T-helper 1 cell treated with Interleukin-12 subunit alpha and Interleukin-12 subunit beta and Interleukin-4 antibody, amounts not matched to agents 30 μg/mL and 1 μg/mL, for 36 hours (primary cell): ENCODE data around the gene ARID3A.
A peak's percentile ranks its signal among the peaks of the same experiment; 100 is the strongest.

Experiments used
- H3K27ac Mint-ChIP-seq: one replicate; pipeline ENCODE4 v1.8.0; 2021; ENCODE audit warnings: mild to moderate bottlenecking, mixed read lengths
- H3K27me3 Mint-ChIP-seq: one replicate; pipeline ENCODE4 v1.8.0; 2021; ENCODE audit warnings: low read depth, mixed read lengths
- H3K36me3 Mint-ChIP-seq: one replicate; pipeline ENCODE4 v1.8.0; 2021; ENCODE audit warnings: low read depth, mixed read lengths
- H3K4me1 Mint-ChIP-seq: one replicate; pipeline ENCODE4 v1.8.0; 2021; ENCODE audit warnings: low read depth, mixed read lengths
- H3K4me3 Mint-ChIP-seq: one replicate; pipeline ENCODE4 v1.8.0; 2021; ENCODE audit warnings: mild to moderate bottlenecking, moderate library complexity, mixed read lengths
- H3K9me3 Mint-ChIP-seq: one replicate; pipeline ENCODE4 v1.8.0; 2021; ENCODE audit warnings: mixed read lengths

Gene ARID3A

DNA sequence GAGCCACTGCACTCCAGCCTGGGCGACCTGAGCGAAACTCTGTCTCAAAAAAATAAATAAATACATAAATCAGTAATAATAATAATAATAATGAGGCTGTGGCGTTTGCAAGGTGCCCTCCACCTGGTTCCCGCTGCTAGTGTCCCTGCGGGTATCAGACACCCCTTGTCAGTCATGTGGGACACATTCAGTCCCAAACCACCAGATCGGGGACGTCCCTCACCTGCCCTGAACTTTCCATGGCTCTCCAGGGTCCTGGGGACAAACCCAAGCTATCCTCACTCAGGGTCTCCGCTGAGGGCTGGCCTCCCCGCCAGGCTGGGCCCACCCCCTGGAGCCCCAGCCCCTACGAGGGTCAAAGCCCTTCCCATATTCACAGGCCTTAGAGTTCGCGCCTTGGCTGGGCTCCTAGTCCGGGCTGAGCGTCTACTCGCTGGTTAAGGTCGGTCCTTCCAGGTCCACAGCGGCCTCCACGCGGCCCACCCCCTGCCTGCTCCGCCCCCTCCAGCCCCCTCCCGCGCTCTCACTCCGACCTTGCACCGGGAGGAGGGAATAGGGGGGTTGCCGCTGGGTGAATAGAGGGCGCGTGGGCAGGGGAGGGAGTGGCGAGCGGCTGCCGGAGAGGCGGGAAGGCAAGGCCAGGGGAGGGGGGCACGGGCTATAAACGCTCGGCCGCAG is 9.1 kb upstream of the ARID3A start:
- Mint-ChIP-seq H3K4me1 (peaks cover 12% of the 10 kb centered on the region), H3K27ac (no peak overlapping the region), H3K27me3 (peaks cover under 1% of the 10 kb centered on the region)

GRCh38 chr19:917323-918151 is 8.3 kb upstream of the ARID3A start, which contains the start of gene KISS1R:
Gene KISS1R (plus strand): TSS chr19:917333. CDS start chr19:917503, 170 bp downstream.
- Mint-ChIP-seq H3K36me3 (peaks cover 1% of the 10 kb centered on the region), H3K9me3 (no peaks in the 10 kb centered on the region), H3K27me3 (peaks cover 3% of the 10 kb centered on the region), H3K4me3 (peak within 1 kb of the TSS; percentile 63), H3K4me1 (peaks cover 15% of the 10 kb centered on the region), H3K27ac (peak within 1 kb of the TSS; percentile 63)

More for the DNA sequence above, 9.1 kb upstream of the ARID3A start:
- Mint-ChIP-seq H3K4me3 (no peak overlapping the region), H3K9me3 (no peaks in the 10 kb centered on the region), H3K36me3 (no peaks in the 10 kb centered on the region)

- H3K9me3 Mint-ChIP-seq = no peaks in the 10 kb centered on the region
- peak overlapping the region; percentile 63 for H3K27ac Mint-ChIP-seq
- H3K4me1 Mint-ChIP-seq = peaks cover 15% of the 10 kb centered on the region
- H3K36me3 Mint-ChIP-seq = peaks cover 1% of the 10 kb centered on the region
- H3K4me3 Mint-ChIP-seq = peak overlapping the region; percentile 63
- peaks cover 3% of the 10 kb centered on the region for H3K27me3 Mint-ChIP-seq
These were observed 7.7 kb upstream of the ARID3A start for GRCh38 chr19:918152-918437.

GRCh38 chr19:918481-919198 is 7.2 kb upstream of the ARID3A start:
- Mint-ChIP-seq H3K27me3 (peaks cover 3% of the 10 kb centered on the region), H3K4me3 (no peak overlapping the region), H3K27ac (no peak overlapping the region), H3K4me1 (peaks cover 15% of the 10 kb centered on the region), H3K36me3 (peaks cover 1% of the 10 kb centered on the region), H3K9me3 (no peaks in the 10 kb centered on the region)

- peaks cover 16% of the 10 kb centered on the region for H3K4me1 Mint-ChIP-seq
- H3K27me3 Mint-ChIP-seq = peaks cover 3% of the 10 kb centered on the region
- H3K27ac Mint-ChIP-seq = no peak overlapping the region
- H3K4me3 Mint-ChIP-seq = peak overlapping the region; percentile 17
- H3K9me3 Mint-ChIP-seq = no peaks in the 10 kb centered on the region
- H3K36me3 Mint-ChIP-seq = peaks cover 1% of the 10 kb centered on the region
These were observed 6.4 kb upstream of the ARID3A start for GRCh38 chr19:919199-920050.

DNA sequence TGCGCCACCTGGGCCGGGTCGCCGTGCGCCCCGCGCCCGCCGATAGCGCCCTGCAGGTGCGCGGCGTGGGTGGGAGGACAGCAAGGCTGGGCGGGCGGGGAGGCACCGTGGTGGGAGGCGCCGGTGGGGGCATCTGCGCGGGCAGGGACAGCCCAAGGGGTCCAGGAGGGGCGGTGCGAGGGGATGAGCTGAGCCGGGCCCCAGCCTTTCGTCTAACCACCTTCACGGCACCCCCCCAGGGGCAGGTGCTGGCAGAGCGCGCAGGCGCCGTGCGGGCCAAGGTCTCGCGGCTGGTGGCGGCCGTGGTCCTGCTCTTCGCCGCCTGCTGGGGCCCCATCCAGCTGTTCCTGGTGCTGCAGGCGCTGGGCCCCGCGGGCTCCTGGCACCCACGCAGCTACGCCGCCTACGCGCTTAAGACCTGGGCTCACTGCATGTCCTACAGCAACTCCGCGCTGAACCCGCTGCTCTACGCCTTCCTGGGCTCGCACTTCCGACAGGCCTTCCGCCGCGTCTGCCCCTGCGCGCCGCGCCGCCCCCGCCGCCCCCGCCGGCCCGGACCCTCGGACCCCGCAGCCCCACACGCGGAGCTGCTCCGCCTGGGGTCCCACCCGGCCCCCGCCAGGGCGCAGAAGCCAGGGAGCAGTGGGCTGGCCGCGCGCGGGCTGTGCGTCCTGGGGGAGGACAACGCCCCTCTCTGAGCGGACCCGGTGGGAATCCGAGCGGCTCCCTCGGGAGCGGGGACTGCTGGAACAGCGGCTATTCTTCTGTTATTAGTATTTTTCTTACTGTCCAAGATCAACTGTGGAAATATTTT is 5.6 kb upstream of the ARID3A start:
- Mint-ChIP-seq H3K36me3 (peaks cover 1% of the 10 kb centered on the region), H3K9me3 (no peaks in the 10 kb centered on the region), H3K4me1 (peaks cover 16% of the 10 kb centered on the region), H3K4me3 (peak overlapping the region; percentile 81), H3K27ac (peak overlapping the region; percentile 83), H3K27me3 (peaks cover 3% of the 10 kb centered on the region)

GRCh38 chr19:924553-925086 is 1.2 kb upstream of the ARID3A start:
- peak overlapping the region; percentile 36 for H3K27ac Mint-ChIP-seq
- H3K4me3 Mint-ChIP-seq = peak overlapping the region; percentile 71
- H3K27me3 Mint-ChIP-seq = peaks cover 3% of the 10 kb centered on the region
- peaks cover 1% of the 10 kb centered on the region for H3K36me3 Mint-ChIP-seq
- H3K9me3 Mint-ChIP-seq = no peaks in the 10 kb centered on the region
- peaks cover 14% of the 10 kb centered on the region for H3K4me1 Mint-ChIP-seq

GRCh38 chr19:925087-925525 is 729 bp upstream of the ARID3A start:
- Mint-ChIP-seq H3K36me3 (peaks cover 1% of the 10 kb centered on the region), H3K27me3 (peaks cover 3% of the 10 kb centered on the region), H3K27ac (peak overlapping the region; percentile 57), H3K4me3 (peak overlapping the region; percentile 71), H3K9me3 (no peaks in the 10 kb centered on the region), H3K4me1 (peaks cover 14% of the 10 kb centered on the region)

- H3K4me3 Mint-ChIP-seq = peak overlapping the region; percentile 61
- H3K4me1 Mint-ChIP-seq = peaks cover 9% of the 10 kb centered on the region
- H3K36me3 Mint-ChIP-seq = peaks cover 1% of the 10 kb centered on the region
- no peaks in the 10 kb centered on the region for H3K9me3 Mint-ChIP-seq
- peaks cover 3% of the 10 kb centered on the region for H3K27me3 Mint-ChIP-seq
- H3K27ac Mint-ChIP-seq = no peak overlapping the region
These were observed 421 bp downstream of the ARID3A start for GRCh38 chr19:926323-926588.

DNA sequence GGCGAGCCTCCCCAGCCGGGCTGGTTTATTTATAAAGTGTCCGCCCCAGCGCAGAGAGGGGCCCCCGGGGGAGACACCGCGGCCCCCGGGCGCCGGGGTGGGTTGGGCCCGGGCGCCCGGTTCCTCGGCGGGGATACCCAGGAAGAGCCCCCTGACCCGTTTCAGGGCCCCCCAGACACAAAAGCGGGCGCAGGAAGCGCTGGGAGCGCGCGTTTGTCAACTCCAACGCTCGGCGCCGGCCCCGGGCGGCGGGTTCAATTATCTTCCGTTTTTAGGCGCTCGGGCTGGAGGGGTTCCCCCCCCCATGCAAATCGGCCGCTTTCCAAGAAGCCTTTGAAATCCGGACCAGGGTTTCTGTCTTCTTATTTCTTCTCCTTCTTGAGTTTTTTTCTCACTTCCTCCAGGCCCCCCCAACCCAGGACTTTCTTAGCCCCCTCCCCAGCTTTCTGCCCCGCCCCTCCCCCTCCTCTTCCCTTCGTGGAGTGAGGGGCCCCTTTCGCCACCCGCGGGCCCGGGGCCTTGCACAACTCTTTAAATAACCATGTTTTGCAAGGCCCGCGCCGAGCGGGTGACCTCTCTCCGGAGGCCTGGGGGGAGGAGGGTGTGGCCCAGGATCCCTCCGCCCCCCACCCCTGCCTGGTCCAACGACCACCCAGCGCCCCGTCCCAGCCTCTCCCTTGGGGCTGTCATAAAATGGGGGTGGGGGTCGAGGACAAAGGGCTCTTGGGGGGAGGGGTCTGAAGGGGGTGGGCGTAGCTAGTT is 935 bp downstream of the ARID3A start:
- Mint-ChIP-seq H3K4me3 (peak overlapping the region; percentile 82), H3K27ac (peak overlapping the region; percentile 73), H3K27me3 (peaks cover 3% of the 10 kb centered on the region), H3K36me3 (peaks cover 1% of the 10 kb centered on the region), H3K9me3 (no peaks in the 10 kb centered on the region), H3K4me1 (peaks cover 5% of the 10 kb centered on the region)

GRCh38 chr19:927351-927779 is 1.5 kb downstream of the ARID3A start:
- H3K4me1 Mint-ChIP-seq = peaks cover 5% of the 10 kb centered on the region
- no peaks in the 10 kb centered on the region for H3K9me3 Mint-ChIP-seq
- no peaks in the 10 kb centered on the region for H3K36me3 Mint-ChIP-seq
- H3K4me3 Mint-ChIP-seq = no peak overlapping the region
- no peaks in the 10 kb centered on the region for H3K27me3 Mint-ChIP-seq
- no peak overlapping the region for H3K27ac Mint-ChIP-seq

DNA sequence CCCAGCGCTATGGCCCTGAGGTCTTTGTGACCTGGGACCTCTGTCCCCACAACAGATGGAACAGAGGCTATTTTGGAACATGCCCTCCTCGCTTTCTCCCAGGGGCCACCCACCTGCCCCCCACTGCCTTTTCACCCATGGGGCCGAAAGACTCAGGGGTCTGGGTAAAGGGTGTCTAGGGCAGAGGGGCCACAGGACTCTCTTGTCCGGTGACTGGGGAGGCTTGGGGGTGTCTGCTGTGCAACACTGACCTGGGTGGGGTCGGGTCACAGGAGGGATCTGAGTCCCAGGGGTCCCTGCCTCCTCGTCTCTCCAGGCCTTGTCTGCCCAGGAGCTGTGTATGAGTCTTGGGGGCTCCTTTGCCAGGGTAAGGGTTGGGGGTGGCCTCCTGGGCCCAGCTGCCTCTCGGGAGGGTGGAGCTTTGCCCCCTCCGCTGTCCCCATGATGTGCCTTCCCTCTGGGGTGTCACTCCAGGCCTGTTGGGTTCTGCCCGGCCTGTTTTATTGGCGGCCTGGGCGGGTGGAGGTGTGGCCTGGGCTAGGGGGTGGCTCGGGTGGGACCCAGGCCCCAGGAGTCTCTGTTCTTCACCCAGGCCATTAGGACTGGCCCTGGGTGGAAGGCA is 2.1 kb downstream of the ARID3A start:
- H3K9me3 Mint-ChIP-seq = no peaks in the 10 kb centered on the region
- no peak overlapping the region for H3K4me3 Mint-ChIP-seq
- H3K4me1 Mint-ChIP-seq = peaks cover 7% of the 10 kb centered on the region
- no peaks in the 10 kb centered on the region for H3K27me3 Mint-ChIP-seq
- H3K36me3 Mint-ChIP-seq = no peaks in the 10 kb centered on the region
- H3K27ac Mint-ChIP-seq = no peak overlapping the region
